Peyer's patch (tissue), 4 donors: ENCODE results near the gene GLIS1.
A peak's percentile ranks its signal among the peaks of the same experiment; 100 is the strongest.

Source experiments
- POLR2A ChIP-seq, 2 donors: fragments of 450-650 bp; IDR thresholded peaks; one replicate each; pipeline ENCODE4 v1.5.1; 2017; ENCODE audit warnings: antibody characterized with exemption in 2 of 2, mild to moderate bottlenecking in 2 of 2, moderate library complexity in 2 of 2
- TF ChIP-seq, protein P1 (sequence below), 6 experiments: fragments of 450-650 bp in 4 of 6; fragments of 200-600 bp in 2 of 6; sonication (generic) in 1 of 6; IDR thresholded peaks; one replicate each; pipeline ENCODE4 v1.5.1; 2017 to 2019; ENCODE audit warnings: antibody characterized with exemption in 6 of 6, mild to moderate bottlenecking in 3 of 6, moderate library complexity in 1 of 6

GRCh38 chr1:53593758-53594380 is 145.1 kb downstream of the GLIS1 start:
- no peak for TF ChIP-seq POLR2A (IDR thresholded peaks at IDR 0.05)
- TF ChIP-seq, protein P1, sequence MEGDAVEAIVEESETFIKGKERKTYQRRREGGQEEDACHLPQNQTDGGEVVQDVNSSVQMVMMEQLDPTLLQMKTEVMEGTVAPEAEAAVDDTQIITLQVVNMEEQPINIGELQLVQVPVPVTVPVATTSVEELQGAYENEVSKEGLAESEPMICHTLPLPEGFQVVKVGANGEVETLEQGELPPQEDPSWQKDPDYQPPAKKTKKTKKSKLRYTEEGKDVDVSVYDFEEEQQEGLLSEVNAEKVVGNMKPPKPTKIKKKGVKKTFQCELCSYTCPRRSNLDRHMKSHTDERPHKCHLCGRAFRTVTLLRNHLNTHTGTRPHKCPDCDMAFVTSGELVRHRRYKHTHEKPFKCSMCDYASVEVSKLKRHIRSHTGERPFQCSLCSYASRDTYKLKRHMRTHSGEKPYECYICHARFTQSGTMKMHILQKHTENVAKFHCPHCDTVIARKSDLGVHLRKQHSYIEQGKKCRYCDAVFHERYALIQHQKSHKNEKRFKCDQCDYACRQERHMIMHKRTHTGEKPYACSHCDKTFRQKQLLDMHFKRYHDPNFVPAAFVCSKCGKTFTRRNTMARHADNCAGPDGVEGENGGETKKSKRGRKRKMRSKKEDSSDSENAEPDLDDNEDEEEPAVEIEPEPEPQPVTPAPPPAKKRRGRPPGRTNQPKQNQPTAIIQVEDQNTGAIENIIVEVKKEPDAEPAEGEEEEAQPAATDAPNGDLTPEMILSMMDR (IDR thresholded peaks at IDR 0.05), result peak in 3 of 6 experiments; percentile 50 to 51 (median 51)
